22Rv1 (cell line): ENCODE data around the gene PC.
"Not testable (repeated sequence)": the region's sequence is repeated elsewhere in the genome, so short reads cannot be mapped to it uniquely, and the experiment has no call there.

ENCODE experiments used
- H3K27ac ChIP-seq: fragments of 450-650 bp; 2 replicates; pipeline ENCODE4 v1.5.1; 2017
- ZFX ChIP-seq: fragments of 450-650 bp; IDR thresholded peaks from 2 replicates; pipeline ENCODE4 v1.6.1; 2017; ENCODE audit warnings: antibody characterized with exemption, borderline replicate concordance
- TF ChIP-seq, protein P1 (sequence below): fragments of 450-650 bp; IDR thresholded peaks from 2 replicates; pipeline ENCODE4 v1.5.1; 2017; ENCODE audit warnings: mild to moderate bottlenecking

The PC gene

GRCh38 chr11:66970371-66970806 is 12.2 kb upstream of the PC start:
- TF ChIP-seq ZFX, result no peak
- TF ChIP-seq, protein P1, sequence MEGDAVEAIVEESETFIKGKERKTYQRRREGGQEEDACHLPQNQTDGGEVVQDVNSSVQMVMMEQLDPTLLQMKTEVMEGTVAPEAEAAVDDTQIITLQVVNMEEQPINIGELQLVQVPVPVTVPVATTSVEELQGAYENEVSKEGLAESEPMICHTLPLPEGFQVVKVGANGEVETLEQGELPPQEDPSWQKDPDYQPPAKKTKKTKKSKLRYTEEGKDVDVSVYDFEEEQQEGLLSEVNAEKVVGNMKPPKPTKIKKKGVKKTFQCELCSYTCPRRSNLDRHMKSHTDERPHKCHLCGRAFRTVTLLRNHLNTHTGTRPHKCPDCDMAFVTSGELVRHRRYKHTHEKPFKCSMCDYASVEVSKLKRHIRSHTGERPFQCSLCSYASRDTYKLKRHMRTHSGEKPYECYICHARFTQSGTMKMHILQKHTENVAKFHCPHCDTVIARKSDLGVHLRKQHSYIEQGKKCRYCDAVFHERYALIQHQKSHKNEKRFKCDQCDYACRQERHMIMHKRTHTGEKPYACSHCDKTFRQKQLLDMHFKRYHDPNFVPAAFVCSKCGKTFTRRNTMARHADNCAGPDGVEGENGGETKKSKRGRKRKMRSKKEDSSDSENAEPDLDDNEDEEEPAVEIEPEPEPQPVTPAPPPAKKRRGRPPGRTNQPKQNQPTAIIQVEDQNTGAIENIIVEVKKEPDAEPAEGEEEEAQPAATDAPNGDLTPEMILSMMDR, result no peak
- H3K27ac ChIP-seq, result no peak overlapping the region

GRCh38 chr11:66969584-66970225 is 11.5 kb upstream of the PC start:
- no peak overlapping the region for H3K27ac ChIP-seq
- TF ChIP-seq, protein P1, result no peak
- no peak for TF ChIP-seq ZFX

- TF ChIP-seq, protein P1, result no peak
- TF ChIP-seq ZFX, result no peak
These were observed 9.7 kb upstream of the PC start for GRCh38 chr11:66967670-66968425.

GRCh38 chr11:66966351-66966750 is 8.2 kb upstream of the PC start:
- H3K27ac ChIP-seq, result no peak overlapping the region
- no peak for TF ChIP-seq ZFX
- TF ChIP-seq, protein P1, result no peak

More at GRCh38 chr11:66967670-66968425, 9.7 kb upstream of the PC start:
- H3K27ac ChIP-seq, result no peak overlapping the region

DNA sequence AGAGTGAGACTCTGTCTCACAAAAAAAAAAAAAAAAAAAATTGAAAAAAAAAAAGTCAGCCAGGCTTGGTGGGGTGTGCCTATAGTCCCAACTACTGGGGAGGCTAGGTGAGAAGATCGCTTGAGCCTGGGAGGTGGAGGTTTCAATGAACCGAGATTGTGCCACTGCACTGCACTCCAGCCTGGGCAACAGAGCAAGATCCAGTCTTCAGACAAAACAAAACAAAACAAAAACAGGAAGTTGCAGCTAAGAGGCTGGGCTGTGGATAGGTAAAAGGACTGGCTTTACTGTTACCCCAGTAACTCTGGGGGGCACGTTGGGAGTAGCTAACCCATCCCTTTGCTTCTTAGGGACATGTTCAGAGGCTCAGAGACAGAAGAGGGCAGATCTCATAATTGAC is 6.3 kb upstream of the PC start:
- no peak for TF ChIP-seq ZFX
- TF ChIP-seq, protein P1, result no peak
- no peak overlapping the region for H3K27ac ChIP-seq

DNA sequence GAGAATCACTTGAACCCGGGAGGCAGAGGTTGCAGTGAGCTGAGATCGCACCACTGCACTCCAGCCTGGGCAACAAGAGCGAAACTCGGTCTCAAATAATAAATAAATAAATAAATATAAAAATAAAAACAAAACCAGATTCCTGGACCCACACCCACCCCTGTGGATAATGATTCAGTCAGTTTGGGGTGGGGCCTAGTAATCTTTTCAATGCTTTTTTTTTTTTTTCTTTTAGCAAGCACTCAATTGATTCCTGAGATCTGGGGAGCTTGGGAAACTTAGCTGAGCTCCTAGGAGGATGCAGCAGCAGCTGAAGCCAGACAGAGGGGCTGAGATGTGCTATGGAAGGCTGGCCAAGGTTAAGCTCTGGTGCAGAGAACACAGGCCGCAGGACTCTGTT is 4.6 kb upstream of the PC start:
- TF ChIP-seq, protein P1, result no peak
- TF ChIP-seq ZFX, result no peak
- no peak overlapping the region for H3K27ac ChIP-seq

DNA sequence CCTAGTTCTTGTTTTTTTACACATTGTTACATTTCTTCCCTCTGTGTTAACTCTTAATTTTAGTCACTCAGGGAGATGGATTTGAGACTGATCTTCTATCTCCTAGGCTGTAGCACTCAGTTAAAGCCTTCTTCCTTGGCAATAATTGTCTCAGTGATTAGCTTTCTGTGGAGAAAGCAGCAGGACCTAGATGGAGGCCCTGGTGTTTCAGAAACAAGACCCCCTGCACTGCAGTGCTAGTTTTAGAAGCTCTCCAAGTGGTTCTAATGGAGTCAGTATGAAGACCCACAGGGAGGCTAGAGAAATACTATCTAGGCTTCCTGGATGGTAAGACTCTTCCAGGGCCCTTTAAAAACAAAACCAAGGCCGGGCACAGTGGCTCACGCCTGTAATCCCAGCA is 4.1 kb upstream of the PC start:
- no peak for TF ChIP-seq ZFX
- TF ChIP-seq, protein P1, result no peak
- no peak overlapping the region for H3K27ac ChIP-seq

GRCh38 chr11:66961691-66962213 is 3.6 kb upstream of the PC start:
- not testable (repeated sequence) for H3K27ac ChIP-seq
